Measurements from ENCODE around the gene IDH2. TPM values are rescaled to one million over a fixed set of nuclear protein-coding genes. Genes with fewer than 3 reads are reported as not detected.
A peak's percentile ranks its signal among the peaks of the same experiment; 100 is the strongest.

IDH2 gene
- total and polyA plus RNA-seq, 2 of the 4 experiments (the other 2 are of a cell fraction): 84.9 to 118 TPM

DNA sequence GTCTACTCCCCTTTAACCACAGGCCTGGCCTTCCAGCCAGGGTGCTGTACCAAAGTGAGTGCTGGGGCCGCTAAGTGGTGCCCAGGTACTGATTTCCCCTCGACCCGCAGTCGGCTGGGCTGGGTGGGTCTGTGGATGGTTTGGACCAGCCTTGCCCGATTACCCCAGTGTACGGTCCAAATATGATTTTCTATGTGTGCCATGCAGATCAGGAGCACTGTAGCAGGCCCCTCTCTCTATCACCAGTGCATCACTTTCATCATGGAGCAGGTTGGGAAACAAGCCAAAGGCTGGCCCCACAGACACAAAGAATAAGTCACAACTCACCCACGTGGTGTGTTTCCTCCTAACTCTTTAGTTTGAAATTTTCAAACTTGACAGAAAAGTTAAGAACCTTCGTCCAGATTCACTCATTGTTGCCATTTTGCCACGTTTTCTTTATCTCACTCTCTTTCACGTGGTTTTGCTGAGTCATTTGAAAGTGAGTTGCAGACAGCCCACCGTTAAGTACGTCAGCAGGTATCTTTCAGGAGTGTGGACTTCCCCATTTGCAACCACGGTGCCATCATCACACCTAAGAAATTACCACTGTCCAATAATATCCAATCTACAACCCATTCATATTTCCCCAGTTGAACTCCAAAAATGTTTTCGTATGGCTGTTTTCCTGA, 64.2 kb downstream of the IDH2 start:
- peak overlapping the region; percentile 31; the same call in 2 of the 3 replicates for H2BK15ac ChIP-seq (ENCODE audit: low read depth, low read length)
- H2BK20ac ChIP-seq (ENCODE audit: low read depth, low read length): peak overlapping the region; percentile 64
- POLR2A ChIA-PET (ENCODE audit: unreplicated experiment): no interaction called here
- H3K4me2 ChIP-seq (ENCODE audit: low read depth, low read length): peak overlapping the region; percentile 1; the same call in 1 of the 2 replicates
- in situ Hi-C loops (cut with MboI; ENCODE audit: low sequenced_read_pairs) (no loop called here), dilution Hi-C loops (cut with HindIII; ENCODE audit: low sequenced_read_pairs, unreplicated experiment) (no loop called here), intact Hi-C loops (cut with micrococcal nuclease) (loop anchor here (2.0 kb wide), 1 partner anchor 33 kb away; no protein-coding TSS in a partner anchor)
- peak overlapping the region; percentile 36 for H2BK5ac ChIP-seq (ENCODE audit: low read depth, low read length, poor library complexity, severe bottlenecking)
- no peak overlapping the region for H3K9ac ChIP-seq (ENCODE audit: low read depth, low read length)
- H2AFZ ChIP-seq (replicated peaks; ENCODE audit: low read length, poor library complexity): no peak overlapping the region
- peaks cover 7% of the 10 kb centered on the region for H4K20me1 ChIP-seq (ENCODE audit: insufficient read depth, low read length)
- H4K5ac ChIP-seq (ENCODE audit: low read depth, low read length): peak overlapping the region; percentile 2
- no TSS peak for BruUV-seq (replicated peaks)
- peak overlapping the region; percentile 38 for H3K18ac ChIP-seq (ENCODE audit: low read depth, low read length)
- H3K4me1 ChIP-seq (ENCODE audit: control insufficient read depth, insufficient read depth, low read length): peaks cover 32% of the 10 kb centered on the region
- peak overlapping the region in 1 of 2 experiments; percentile 53; a peak in 2 of 4 replicates for H4K8ac ChIP-seq (ENCODE audit: low read depth in 2 of 2, low read length in 2 of 2)
- peak overlapping the region; percentile 53 for H3K27ac ChIP-seq (ENCODE audit: insufficient read depth, low read length)
- H3K56ac ChIP-seq (ENCODE audit: extremely low read depth, insufficient read depth, low read length): no peak overlapping the region
- H2AK5ac ChIP-seq (ENCODE audit: low read depth, low read length): peak overlapping the region; percentile 59
- peak overlapping the region; percentile 56 for H4K91ac ChIP-seq (ENCODE audit: insufficient read depth, low read depth, low read length)
- H3K79me1 ChIP-seq (ENCODE audit: low read depth in 1 of 2, low read length in 2 of 2): peaks cover 42 to 76% of the 10 kb centered on the region in 2 experiments
- ATAC-seq (ENCODE audit: low read depth): no peak
- H3K27me3 ChIP-seq (ENCODE audit: control insufficient read depth, insufficient read depth, low read length): no peaks in the 10 kb centered on the region
- peak overlapping the region; percentile 11; the same call in 1 of the 2 replicates for H3K23ac ChIP-seq (ENCODE audit: low read depth, low read length)
- DNase-seq: peak; percentile 53
- H3K14ac ChIP-seq (replicated peaks; ENCODE audit: low read depth, low read length): peak overlapping the region; percentile 68
- H3K36me3 ChIP-seq (ENCODE audit: control insufficient read depth, insufficient read depth, low read length): no peaks in the 10 kb centered on the region
- H3K4me3 ChIP-seq (ENCODE audit: insufficient read depth, low read depth, low read length): no peak overlapping the region
- WGBS, 2 experiments (ENCODE audit: extremely low coverage in 2 of 2, insufficient read length in 1 of 2): 80% methylated on average over 1 of the region's 14 CpGs; no CpG with 5 or more reads in 1 of the 2 experiments
- peak overlapping the region; percentile 17 for H3K4ac ChIP-seq (ENCODE audit: low read depth, low read length)
- H2AK9ac ChIP-seq (replicated peaks; ENCODE audit: low read depth, low read length, poor library complexity): peak overlapping the region; percentile 42
- no peaks in the 10 kb centered on the region for H3K9me3 ChIP-seq (ENCODE audit: control insufficient read depth, insufficient read depth, low read length)
- peak overlapping the region; percentile 60; the same call in 1 of the 2 replicates for H2BK120ac ChIP-seq (ENCODE audit: low read depth, low read length)
- peaks cover 39% of the 10 kb centered on the region for H3K9me1 ChIP-seq (ENCODE audit: insufficient read depth, low read length)
- CTCF ChIA-PET: interaction anchor here (1.1 kb wide), 1 partner anchor 11 kb away, joined by 3 read pairs; no protein-coding TSS in a partner anchor
- TF ChIP-seq SMC3 (IDR thresholded peaks at IDR 0.05; ENCODE audit: low read depth, low read length): no peak
- no peak for TF ChIP-seq RCOR1 (IDR thresholded peaks at IDR 0.05; ENCODE audit: insufficient replicate concordance, low read length)
- no peak for TF ChIP-seq BHLHE40 (IDR thresholded peaks at IDR 0.05; ENCODE audit: low read depth, low read length)
- TF ChIP-seq, protein P1, sequence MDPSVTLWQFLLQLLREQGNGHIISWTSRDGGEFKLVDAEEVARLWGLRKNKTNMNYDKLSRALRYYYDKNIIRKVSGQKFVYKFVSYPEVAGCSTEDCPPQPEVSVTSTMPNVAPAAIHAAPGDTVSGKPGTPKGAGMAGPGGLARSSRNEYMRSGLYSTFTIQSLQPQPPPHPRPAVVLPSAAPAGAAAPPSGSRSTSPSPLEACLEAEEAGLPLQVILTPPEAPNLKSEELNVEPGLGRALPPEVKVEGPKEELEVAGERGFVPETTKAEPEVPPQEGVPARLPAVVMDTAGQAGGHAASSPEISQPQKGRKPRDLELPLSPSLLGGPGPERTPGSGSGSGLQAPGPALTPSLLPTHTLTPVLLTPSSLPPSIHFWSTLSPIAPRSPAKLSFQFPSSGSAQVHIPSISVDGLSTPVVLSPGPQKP (IDR thresholded peaks at IDR 0.05; ENCODE audit: borderline replicate concordance, low read depth, low read length): no peak
- no peak for TF ChIP-seq RAD21 (IDR thresholded peaks at IDR 0.05; ENCODE audit: low read length)
- no peak for TF ChIP-seq RFX5 (IDR thresholded peaks at IDR 0.05; ENCODE audit: low read depth, low read length)
- TF ChIP-seq MAZ (IDR thresholded peaks at IDR 0.05; ENCODE audit: borderline replicate concordance, low read depth, low read length): no peak
- TF ChIP-seq MXI1 (IDR thresholded peaks at IDR 0.05; ENCODE audit: borderline replicate concordance, low read depth, low read length): no peak
- TF ChIP-seq CEBPB (IDR thresholded peaks at IDR 0.05; ENCODE audit: low read depth, low read length): no peak
- peak; percentile 82 for TF ChIP-seq MAFK (IDR thresholded peaks at IDR 0.05; ENCODE audit: low read depth, low read length)
- TF ChIP-seq POLR2A (IDR thresholded peaks at IDR 0.05; ENCODE audit: low read depth, low read length): no peak
- TF ChIP-seq USF2 (IDR thresholded peaks at IDR 0.05; ENCODE audit: low read depth, low read length): peak; percentile 46; the same call in 1 of the 2 replicates
- peak; percentile 94 for TF ChIP-seq NFE2L2 (IDR thresholded peaks at IDR 0.05; ENCODE audit: low read depth, low read length)
- TF ChIP-seq FOS (IDR thresholded peaks at IDR 0.05; ENCODE audit: low read depth, low read length): no peak
